22Rv1 (cell line): ENCODE data around the gene HTRA1.

Source experiments
- H3K27ac ChIP-seq: fragments of 450-650 bp; 2 replicates; pipeline ENCODE4 v1.5.1; 2017
- CTCF ChIP-seq: fragments of 450-650 bp; IDR thresholded peaks from 2 replicates; pipeline ENCODE4 v1.5.1; 2017; ENCODE audit warnings: mild to moderate bottlenecking
- ZFX ChIP-seq: fragments of 450-650 bp; IDR thresholded peaks from 2 replicates; pipeline ENCODE4 v1.6.1; 2017; ENCODE audit warnings: antibody characterized with exemption, borderline replicate concordance

Gene HTRA1

DNA sequence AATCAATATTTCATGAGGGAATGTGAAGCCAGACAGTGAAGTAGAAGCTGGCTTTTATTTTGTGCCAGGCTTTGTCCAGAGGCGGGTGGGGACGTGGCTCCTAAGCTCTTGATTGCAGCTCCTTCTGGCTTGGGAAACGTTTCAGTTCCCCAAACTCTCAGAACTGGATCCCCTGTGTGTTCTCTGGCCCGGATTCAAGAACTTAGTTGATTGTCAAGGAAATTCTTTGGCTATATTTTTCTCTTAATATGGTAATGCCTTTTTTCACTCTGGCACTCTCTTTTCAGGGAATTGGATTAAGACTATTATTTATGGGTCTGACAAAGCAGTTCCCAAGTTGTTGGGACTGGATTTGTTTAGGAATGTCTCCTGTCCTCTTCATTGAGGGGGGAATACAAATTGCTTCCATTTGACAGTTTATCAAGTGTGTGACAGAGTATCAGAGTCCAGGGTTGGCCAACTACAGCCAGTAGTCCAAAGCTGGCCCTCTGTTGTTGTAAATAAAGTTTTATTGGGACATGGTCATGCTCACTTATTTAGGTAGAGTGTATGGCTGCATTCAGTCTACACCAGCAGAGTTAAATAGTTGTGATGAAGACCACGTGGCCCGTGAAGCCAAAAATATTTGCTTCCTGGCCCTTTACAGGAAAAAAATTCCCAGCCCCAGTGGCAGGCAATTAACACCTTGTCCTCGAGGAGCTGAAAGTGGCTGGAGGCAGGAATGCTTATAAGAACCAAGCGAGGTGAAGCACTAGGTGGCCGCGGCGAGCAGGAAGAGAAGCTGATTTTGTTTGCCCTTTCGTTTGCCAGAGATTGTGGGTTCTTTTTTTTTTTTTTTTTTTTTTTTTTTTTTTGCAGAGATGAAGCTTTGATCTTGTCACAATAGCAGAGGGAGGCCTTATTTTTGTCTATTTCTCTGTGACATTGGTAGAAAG, 34.3 kb downstream of the HTRA1 start:
- no peak for TF ChIP-seq CTCF
- no peak for TF ChIP-seq ZFX
- no peak overlapping the region for H3K27ac ChIP-seq

- TF ChIP-seq CTCF (no peak), ZFX (no peak)
- no peak overlapping the region for H3K27ac ChIP-seq
Measured at GRCh38 chr10:122497241-122497640, 35.9 kb downstream of the HTRA1 start.

DNA sequence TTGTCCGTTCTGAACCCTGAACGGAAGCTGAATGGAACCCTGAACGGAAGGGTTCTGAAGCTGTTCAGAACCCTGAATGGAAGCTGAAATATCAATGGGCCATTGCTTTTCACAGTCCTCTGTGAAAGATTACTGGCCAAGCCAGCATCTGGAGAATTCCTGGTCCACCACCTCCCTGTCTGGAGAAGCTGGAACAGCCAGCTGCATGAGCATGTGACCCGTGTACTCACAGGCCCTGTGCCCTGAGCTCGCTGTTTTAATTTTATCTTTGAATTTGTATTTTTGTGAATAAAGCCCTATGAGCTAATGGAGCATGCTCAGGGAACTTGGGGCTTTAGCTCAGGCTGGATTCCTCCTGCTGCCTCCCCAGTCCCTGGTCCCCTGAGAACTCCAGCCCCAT, 37.2 kb downstream of the HTRA1 start:
- H3K27ac ChIP-seq, result no peak overlapping the region
- TF ChIP-seq CTCF (no peak), ZFX (no peak)

- TF ChIP-seq CTCF (no peak), ZFX (no peak)
- no peak overlapping the region for H3K27ac ChIP-seq
Measured at GRCh38 chr10:122499012-122499411, 37.7 kb downstream of the HTRA1 start.

DNA sequence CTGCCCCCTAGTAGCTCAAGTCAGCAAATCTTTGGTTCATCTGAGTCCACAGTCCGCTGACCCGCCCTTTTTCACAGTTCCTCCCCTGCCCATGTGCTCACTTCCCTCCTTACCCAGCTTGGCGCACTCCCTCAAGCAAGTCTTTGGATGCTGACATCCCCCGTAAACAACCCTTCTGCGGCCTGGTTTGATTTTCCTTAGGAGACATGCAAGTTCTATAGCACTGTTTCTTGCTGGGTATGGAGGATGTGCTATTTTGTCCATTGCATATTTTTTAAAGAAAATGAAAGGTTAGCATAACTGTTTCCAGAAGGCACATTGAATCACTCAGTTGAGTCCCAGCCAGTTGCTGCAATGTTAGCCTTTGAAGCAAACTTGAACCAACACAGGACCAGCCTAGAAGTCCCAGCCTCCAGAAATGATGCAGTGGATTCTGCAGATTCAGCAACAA, 38.2 kb downstream of the HTRA1 start:
- no peak for TF ChIP-seq CTCF
- no peak for TF ChIP-seq ZFX

DNA sequence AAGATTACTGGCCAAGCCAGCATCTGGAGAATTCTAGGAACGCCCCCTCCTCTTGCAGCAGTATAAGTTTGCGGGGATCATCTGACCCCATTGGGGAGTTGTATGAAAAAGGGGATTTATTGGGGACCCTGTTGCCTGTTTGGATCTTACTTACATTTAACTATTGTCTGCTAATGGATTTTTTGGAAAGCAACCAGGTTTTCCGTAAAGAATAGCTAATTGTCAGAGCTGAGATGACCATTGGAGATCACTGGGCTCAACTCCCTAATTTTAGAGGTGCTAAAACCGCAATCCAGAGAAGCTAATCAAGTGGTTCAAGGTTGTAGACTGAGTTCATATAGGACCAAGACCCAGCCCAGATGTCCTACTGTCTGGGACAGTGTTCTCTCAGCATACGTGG, 38.8 kb downstream of the HTRA1 start:
- H3K27ac ChIP-seq, result no peak overlapping the region
- TF ChIP-seq ZFX (no peak), CTCF (no peak)

More for the DNA sequence above, 38.2 kb downstream of the HTRA1 start:
- no peak overlapping the region for H3K27ac ChIP-seq

DNA sequence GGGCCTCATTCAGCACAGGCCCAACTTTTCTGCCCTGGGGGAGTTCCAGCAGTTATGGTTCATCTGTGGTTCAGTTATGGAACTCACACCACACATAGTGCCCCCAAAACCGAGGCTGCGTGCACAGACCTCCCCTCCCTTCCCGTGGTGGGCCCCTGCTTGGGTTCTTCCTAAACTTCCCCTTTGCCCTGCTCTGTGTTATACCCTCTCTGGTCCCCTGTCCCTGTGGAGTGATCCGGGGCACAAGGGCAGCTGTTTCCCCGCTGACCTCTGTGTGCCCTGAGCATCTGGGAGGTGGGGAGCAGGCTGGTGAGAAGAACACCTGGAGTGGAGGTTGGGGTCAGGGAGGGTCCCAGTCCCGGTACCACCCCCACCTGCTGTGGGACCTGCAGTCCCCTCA, 39.4 kb downstream of the HTRA1 start:
- H3K27ac ChIP-seq, result no peak overlapping the region
- no peak for TF ChIP-seq CTCF
- TF ChIP-seq ZFX, result no peak
